ENCODE measurements around the gene SLC4A7. TPM values are rescaled to one million over a fixed set of nuclear protein-coding genes. Genes with fewer than 3 reads are reported as not detected.

The SLC4A7 gene
- total RNA-seq, 1 donor from 2014 or later = 35.8 TPM

GRCh38 chr3:27326202-27326601 is 158.0 kb downstream of the SLC4A7 start:
- peak in 1 of 2 donors; percentile 12 for DNase-seq (ENCODE audit: low read depth in 2 of 2)

GRCh38 chr3:27325419-27325818 is 158.8 kb downstream of the SLC4A7 start:
- no peak for DNase-seq (ENCODE audit: low read depth in 2 of 2)

DNA sequence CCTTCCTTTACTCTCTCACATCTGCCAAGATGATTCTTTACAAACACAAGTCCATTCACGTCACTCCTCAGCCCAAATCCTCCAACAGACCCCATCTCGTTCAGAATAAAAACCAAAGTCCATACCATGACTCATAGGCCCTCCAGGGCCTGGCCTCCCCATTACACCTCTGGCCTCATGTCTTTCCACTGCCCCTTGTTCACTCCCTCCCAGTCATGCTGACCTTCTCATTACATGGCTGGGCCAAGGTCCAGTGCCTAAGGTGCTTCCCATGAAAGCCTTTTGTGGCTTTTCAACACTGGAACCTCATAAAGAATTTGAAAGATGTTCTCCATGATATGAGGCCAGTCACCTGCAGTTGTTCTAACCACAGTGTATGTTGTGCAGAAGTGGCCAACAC is 159.5 kb downstream of the SLC4A7 start:
- no peak for DNase-seq (ENCODE audit: low read depth in 2 of 2)

- DNase-seq (ENCODE audit: low read depth in 2 of 2) = no peak
Observed at GRCh38 chr3:27323087-27323570, 161.1 kb downstream of the SLC4A7 start.

Other genes starting within 250 kb of the SLC4A7 start
- 1.3 and 1.9 TPM in 2 replicates for gene NEK10, start 115.0 kb downstream of the SLC4A7 start, total RNA-seq
- gene EOMES, start 237.9 kb upstream of the SLC4A7 start, total RNA-seq = not detected in 2 replicates

Data from dermis microvascular lymphatic vessel endothelial cell (primary cell).